UCSD-AML1 (cell line): ENCODE results near the gene PCNX2.
"Not testable (repeated sequence)": the region's sequence is repeated elsewhere in the genome, so short reads cannot be mapped to it uniquely, and the experiment has no call there.

Experiments used
- DNase-seq: peaks from one replicate; lab custom pipeline; 2025; ENCODE audit not compliant: unreplicated experiment; lab: John Stamatoyannopoulos, UW

Gene PCNX2

GRCh38 chr1:233227930-233228465 is 67.5 kb downstream of the PCNX2 start:
- DNase-seq = no peak

- no peak for DNase-seq
These were observed 71.2 kb downstream of the PCNX2 start for GRCh38 chr1:233224311-233224710.

DNA sequence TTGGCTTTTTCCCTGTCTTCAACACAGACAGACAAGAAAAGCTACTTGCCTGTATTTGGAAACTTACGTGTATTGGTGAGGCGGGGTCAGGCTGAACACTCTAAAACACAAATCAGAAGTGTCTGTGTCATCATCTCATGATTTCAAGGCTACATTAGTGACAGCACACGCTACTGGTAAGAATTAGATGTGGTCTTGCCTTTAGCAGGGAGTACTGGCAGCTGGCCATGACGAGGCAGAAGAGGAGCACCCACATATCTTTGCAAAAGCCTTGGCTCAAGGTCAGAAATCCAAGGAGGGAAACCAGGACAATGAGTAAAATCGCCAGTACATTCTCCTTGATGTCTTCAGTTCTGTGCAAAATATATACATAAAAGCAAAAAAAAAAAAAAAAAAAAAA is 77.7 kb downstream of the PCNX2 start:
- DNase-seq = no peak

GRCh38 chr1:233216009-233216408 is 79.5 kb downstream of the PCNX2 start:
- DNase-seq = no peak

- no peak for DNase-seq
These were observed 80.3 kb downstream of the PCNX2 start for GRCh38 chr1:233215135-233215760.

DNA sequence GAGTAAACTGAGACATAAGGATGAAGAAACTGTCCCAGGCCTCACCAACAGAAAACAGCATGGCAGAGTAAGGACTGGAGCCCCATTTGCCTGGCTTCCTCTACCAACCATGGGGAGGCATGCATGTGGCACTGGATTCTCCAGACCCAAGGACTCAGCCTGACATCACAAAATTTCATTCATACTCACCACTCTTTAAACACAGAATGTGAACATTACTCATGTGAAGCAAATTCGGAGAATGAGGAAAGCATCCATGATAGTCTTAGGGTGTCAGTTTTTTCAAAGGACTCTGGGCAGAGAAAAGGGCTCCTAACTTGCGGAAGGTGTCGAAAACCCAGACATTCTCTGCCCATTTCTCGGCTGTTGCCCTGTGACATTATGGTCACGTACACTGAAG is 83.9 kb downstream of the PCNX2 start:
- no peak for DNase-seq

DNA sequence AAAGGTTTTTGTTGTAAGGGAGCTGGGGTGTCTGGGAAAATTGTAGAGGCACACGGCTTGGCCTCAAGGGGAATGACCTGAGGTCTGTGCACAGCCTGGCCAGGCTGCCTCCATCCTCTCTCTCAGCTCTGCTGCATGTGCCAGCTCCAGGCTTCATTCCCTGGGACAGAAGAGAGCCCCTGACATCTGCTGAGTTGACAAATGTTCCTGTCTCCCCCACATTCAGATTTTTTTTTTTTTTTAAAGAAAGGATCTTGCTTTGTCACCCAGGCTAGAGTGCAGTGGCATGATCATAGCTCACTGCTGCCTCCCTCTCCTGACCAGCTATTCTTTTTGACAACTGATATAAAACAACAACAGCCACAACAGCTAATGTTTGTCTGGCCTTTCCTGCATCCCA is 84.4 kb downstream of the PCNX2 start:
- DNase-seq = no peak

DNA sequence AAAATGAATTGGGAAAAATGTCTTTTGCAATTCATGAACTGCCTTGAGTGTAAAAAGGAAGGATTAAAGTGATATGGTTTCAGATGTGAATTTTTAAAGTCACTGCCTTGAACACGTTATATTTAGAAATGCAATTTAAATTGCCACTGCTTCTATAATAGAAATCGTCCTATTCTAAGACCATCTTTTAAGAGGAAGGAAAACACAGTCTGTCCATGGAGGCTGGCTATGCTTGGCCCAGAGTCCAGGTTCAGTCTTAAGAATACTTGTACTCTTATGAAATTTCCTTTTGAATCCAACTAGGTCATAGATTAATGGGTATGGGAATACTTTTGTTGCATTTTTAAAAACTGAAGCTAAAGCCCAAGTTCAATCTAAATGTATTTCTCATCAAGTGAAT is 86.0 kb downstream of the PCNX2 start:
- no peak for DNase-seq

DNA sequence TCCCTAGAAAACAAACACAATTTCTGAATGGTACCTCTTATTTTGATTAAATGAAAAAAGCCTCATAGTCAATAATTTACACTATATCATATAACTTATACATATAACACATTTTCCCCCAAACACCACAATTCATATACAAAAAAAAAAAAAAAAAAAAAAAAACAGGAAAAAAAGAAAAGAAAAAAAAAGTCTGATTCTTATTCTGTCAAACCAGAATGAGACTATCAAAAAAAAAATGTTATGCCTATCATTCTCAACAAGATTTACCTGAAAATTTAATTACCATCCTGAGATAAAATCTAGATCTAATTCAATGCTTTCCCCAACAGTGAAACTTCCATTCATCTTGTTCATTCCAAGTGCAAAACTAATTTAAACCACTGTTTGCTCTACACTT is 86.8 kb downstream of the PCNX2 start:
- DNase-seq = no peak

GRCh38 chr1:233197940-233198339 is 97.6 kb downstream of the PCNX2 start:
- DNase-seq = no peak

DNA sequence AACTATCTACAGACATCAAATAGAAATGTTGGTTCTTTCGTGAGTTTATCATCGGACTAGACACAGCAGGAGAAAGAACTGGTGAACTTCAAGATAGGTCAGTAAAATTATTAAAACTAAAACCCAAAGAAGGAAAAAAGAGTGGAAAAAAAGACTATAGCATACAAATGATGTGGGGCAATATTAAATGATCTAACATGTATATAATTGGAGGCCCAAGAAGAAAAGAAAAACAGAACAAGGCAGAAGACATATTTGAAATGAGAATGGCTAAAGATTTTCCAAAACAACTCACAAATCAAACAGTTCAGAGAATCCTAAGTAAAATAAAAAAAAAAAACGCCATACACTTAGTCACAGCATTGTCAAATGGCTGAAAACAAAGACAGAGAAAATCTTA is 101.8 kb downstream of the PCNX2 start:
- no peak for DNase-seq

DNA sequence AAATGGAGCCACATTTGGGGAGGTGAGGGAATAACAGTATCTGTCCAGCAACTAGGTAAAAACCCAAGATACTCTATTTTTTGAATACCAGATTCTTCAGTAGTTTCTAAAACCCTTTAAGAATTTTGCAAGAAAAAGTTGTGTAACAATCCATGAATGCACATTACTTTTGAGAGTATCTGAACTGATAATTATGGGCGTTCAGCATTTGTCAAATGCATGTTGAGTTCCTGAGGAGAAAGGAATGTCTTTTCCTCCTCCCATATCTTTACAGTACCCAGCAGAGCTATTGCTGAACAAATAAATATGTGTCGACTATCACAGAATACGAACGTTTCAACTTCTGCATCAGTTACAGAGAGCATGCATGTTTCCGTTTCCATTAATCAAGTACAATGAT is 104.5 kb downstream of the PCNX2 start:
- DNase-seq = no peak

GRCh38 chr1:233189526-233189925 is 106.0 kb downstream of the PCNX2 start:
- no peak for DNase-seq

DNA sequence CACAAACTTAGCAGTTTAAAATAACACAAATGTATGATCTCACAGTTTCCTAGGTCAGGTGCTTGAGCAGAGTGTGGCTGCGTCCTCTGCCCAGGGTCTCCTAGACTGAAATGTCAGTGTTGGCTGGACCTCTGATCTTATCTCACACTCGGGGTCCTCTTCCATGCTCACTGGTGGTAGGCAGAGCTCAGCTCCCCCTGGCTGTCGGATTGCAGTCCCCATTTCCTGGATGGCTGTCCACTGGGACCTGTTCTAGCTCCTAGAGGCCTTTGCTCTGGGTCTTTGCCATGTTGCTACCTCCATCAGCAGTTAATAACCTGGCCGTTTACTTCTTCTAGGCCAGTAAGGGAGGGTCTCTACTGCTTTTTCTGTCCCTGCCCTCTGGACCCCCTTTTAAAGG is 107.5 kb downstream of the PCNX2 start:
- no peak for DNase-seq

DNA sequence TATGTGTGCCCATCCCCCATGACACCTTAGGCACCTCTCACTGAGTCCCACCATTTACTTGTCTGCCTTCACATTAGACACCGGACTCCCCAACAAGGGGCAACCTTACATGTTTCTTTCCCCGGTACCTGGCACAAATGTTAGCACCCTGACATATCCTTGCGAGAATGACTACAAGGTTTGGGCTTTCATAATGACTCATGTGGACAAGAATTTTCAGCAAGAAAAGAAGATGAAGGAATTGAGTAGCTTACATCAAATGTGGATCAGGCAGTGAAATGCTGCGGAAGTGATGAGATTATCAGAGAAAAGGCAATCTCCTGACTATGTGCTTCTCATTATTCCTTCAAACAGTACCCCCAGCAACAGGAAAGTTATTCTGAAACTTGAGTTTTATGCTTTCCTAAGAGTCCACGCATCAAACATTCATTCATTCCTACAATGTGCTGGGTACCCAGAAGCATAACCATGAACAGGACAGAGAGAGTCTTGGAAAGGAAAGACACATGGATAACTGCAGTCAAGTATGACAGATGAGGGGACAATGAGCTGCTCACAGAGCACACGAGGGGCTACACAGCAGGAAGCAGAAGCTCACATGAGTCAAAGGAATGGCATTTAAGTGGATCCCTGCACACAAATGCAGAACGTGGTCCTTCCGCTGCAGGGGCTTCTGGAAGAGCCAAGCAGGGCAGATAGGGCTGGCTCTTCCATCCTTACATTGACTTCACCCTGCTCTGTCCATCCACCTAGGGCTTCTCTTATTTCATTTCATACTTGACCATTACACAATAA is 112.1 kb downstream of the PCNX2 start:
- DNase-seq = no peak

DNA sequence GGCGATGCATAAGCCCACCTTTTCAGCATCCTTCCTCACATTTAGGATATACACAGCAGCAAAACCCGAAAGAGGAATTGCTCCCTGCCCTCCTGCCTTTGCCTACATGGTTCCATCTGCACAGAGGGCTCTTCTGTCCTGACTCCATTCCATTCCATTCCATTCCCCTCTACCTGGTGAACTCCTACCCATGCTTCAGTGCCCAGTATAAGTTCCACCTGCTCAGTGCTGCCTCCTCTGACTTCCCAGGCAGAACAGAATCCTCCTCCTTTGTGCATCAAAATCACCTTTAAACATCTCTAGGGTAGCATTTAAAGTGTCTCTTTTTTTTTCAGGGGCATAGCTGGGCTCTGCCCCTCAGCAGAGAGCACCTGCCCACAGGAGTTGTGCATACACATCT is 112.9 kb downstream of the PCNX2 start:
- no peak for DNase-seq

DNA sequence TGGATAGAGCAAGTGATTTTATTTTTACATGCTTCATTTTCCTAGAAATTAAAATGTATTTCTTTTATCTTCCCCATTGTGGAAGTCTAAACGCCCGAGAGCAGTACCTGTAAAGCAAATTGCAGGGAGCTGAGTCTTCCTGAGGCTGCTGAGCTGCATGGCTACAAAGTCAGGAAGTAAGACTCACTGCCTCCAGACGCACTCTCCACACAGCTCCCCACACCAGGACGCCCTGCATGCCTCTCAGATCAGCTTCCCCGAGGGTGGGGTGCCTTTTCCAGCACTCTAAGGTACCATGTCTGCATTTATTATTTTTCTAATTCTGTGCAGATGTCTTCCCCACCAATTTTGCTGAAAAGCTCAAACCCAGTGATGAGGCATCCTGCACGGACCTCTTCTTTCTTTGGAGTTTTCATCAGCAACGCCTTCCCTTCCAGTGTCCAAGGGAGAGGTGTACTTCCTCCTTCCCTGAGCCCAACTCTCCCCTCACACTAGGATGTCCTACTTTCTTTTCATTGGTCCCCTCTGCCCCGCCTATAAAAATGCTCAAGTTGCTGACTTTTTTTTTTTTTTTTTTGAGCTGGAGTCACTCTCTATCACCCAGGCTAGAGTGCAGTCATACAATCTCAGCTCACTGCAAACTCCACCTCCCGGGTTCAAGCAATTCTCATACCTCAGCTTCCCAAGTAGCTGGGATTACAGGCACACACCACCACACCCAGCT is 114.7 kb downstream of the PCNX2 start:
- peak; percentile 37 for DNase-seq

- not testable (repeated sequence) for DNase-seq
These were observed 115.9 kb downstream of the PCNX2 start for GRCh38 chr1:233179638-233180037.

DNA sequence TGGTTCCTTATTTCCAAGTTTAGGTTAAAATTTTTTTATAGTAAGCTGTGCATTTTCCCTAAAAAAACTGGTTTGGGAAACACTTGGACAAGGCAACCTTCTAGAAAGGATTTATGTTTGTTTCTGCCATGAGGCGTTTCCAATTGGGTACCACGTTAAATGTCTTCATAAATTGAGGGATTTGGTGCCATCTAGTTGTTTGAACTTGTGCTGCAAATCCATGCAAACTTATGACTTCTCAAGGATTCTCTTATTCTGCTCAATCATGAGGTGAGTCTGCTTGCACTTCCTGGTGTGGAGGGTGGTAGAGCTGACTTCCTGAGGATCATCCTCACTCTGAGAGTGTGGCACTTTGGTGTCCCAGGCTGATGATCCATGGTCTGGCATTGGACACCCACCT is 123.3 kb downstream of the PCNX2 start:
- no peak for DNase-seq

DNA sequence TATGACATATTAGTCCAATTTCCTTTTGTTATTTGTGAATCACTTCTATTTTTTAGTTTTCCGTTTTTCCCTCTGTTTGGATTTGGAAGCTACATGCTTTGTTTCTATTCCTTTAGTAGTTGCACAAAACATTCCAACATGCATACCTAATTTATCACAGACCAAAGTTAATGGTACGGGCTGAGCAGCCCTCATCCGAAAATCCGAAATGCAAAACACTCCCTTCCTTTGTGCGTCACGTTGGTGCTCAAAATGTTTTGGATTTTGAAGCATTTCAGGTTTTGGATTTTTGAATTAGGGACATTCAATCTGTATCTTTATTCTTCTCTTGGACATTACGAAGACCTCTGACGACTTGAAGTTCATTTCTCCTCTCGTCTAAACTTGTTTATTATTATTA is 124.8 kb downstream of the PCNX2 start:
- no peak for DNase-seq

GRCh38 chr1:233168384-233168783 is 127.1 kb downstream of the PCNX2 start:
- no peak for DNase-seq

GRCh38 chr1:233166896-233167295 is 128.6 kb downstream of the PCNX2 start:
- no peak for DNase-seq
